RKO (cell line): ENCODE results near the gene CLCN5.

ENCODE experiments used
- DNase-seq: peaks from one replicate; pipeline ENCODE4 v3.0.0-alpha.2; 2016; ENCODE audit warnings: low spot score

CLCN5 gene

DNA sequence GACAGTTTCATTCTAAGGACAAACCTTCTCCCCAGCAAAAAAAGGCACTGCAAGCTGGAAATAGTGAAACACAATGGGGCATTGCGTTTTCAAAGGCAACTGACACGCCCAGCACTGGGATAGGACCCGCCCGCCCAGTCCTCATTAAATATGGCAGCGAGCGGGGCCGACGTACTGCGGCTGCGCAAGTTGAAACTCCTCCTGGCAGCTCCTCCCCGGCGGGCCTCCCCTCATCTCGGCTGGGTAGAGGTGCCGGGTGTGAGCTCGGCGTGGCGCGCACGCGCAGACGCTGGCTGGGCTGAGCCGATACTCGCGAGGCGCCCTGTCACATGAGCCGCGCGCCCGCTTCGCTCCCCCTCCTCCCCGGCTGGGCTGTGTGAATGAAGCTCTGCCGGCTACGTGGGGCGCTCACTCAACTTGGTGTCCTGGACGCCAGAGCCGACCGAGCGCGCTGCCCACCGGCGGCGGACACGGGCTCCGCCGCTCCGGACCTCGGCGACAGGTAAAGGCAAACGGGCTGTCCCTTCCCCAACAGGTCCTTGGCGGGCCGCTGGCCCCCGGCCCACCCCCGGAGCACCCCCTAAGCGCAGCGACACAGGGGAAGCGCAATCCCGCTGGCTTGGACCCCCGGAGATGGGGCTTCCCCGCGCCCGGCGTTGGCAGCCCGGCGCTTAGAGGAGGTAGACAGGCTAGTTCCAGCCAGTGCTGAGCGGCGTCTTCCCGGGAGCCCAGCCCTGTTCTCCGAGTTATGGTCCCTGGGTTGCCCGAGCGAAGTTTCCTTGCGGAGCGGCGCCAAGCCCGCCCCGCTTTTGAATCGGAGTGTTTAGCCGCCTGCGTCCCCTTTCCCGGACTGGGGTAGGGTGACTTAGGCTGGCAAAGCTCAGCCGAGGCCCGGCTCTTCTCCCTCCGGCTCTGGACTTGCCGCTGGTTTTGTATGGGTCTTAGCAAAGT, at the start of gene CLCN5:
CLCN5 (plus strand) TSS at position 306 of the 951 bp plus-strand sequence. CDS start 2,703 bp downstream, outside the sequence.
- DNase-seq = peak; percentile 92

DNA sequence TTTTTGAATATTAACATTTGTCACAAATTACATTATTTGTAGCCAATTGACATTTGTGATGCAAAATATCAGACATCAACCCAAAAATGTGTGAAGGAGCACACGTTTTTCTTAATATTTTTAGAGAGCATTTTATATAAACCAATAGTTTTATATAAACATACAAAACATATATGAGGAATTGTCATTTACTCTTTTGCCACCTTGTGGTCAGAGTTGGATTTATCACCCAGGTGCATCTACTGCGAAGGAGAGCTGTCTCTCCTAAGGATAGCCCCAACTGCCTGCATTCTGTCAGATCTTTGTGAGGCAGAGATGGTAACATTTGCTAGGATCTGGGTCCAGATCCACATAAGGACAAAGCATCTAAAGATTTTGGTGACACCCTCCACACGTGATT, 45.6 kb upstream of the CLCN5 start:
- DNase-seq = peak; percentile 47

DNA sequence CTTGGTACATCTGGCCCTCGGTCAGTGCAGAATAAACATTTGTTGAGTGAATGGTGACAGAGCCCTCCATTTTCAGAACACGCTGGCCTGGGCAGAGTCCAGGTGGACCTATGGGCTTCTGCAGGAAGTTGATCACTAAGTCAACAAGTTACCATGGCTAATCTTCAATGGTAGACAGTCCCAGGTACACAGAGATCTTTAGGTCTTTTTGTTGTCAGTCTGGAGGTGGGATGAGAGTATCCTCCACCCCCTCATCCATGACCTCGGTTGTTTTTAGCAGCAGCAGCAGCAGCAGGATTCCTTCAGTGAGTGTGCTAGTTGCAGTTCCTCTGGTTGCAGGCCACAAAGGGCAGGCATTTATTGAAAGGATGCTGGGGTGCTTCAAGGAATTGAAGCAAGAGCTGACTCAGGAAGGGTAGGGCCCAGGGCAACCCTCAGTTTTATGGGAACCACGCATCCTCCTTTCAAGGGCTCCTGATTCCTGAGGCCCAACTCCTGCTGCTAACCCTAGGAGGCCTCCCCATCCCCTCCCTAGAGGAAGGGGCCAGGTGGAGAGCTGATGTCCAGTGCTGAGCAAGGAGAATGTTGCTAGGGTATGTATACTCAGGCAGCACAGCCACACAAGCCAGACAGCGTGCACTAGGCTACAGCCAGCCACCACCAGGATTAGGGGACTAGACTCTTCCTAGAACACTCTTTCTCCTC, 44.8 kb upstream of the CLCN5 start:
- no peak for DNase-seq

DNA sequence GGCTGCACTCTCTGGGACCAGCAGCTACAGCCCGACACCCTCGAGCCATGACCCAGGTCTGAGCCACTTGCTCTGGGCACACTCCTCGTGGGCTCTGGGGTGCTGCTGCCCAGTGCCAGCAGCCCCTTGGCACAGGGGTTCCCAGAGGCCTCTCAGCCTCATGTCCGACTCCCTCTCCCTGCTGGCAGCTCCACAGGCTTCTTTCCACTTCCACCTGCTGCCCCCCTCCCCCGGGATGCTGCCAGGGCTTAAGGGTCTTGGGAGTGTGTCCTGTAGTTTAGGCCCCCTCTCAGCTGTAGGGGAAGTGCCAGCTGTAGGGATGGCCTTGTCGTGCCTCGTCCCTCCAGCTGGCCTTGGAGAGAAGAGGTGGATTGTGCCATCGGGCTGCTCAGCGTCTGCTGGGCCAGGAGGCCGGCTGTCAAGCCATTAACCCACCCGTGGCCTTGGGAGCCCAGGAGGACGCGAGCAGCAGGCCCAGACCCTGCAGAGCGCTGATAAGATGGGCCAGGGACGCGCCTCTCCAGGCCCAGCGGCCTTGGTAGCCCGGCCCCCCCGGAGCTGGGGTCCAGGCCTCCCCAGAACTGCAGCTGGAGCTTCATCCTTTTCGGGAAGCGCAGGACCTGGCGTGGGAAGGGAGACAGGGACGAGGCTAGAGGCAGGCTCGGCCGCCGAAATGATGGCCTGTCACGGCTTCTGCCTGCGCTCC, 44.1 kb upstream of the CLCN5 start:
- no peak for DNase-seq

DNA sequence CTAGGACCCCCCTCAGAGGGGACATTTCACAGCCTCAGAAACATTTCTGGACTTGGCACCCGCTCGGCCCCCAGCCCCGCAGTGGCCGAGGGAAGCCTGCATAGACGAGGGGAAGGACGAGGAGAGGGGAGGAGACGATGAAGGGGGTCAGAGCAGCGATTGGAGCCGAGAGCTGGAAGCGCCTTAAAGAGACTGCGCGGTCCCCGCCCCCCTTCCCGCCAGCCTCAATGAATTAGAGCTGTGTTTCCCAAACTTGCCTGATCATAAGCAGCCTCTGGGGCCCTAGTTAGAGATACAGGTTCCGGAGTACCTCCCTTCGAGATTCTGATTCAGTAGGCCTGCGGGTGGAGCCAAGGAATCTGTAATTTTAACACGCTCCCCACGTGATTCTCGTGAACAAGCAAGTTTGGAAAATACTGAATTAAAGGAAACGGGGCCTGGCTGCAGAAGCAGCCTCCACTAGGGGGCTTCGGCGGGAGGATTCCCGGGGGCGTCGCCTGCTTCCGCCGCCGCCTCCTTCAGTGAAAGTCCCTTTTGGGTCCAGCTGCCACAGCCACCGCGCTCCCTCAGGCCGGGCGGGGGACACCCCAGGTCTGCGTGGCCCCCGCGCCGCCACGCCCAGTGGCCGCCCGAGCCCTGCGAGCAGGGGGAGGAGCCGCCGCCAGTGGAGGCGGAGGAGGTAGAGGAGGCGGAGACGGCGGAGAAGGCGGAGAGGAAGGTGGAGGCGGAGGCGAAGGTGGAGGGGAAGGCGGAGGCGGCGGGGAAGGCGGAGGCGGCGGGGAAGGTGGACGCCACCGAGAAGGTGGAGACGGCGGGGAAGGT, 43.4 kb upstream of the CLCN5 start, which contains the start of gene USP27X:
USP27X (plus strand) TSS at position 651 of the 822 bp plus-strand sequence. CDS start 824 bp downstream, outside the sequence.
- peak; percentile 66 for DNase-seq

DNA sequence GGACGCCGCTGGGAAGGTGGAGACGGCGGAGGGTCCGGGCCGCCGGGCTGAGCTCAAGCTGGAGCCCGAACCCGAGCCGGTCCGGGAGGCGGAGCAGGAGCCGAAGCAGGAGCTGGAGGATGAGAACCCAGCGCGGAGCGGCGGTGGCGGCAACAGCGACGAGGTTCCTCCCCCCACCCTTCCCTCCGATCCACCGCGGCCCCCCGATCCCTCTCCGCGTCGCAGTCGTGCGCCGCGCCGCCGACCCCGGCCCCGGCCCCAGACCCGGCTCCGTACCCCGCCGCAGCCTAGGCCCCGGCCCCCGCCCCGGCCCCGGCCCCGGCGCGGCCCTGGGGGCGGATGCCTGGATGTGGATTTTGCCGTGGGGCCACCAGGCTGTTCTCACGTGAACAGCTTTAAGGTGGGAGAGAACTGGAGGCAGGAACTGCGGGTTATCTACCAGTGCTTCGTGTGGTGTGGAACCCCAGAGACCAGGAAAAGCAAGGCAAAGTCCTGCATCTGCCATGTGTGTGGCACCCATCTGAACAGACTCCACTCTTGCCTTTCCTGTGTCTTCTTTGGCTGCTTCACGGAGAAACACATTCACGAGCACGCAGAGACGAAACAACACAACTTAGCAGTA, 42.6 kb upstream of the CLCN5 start:
- DNase-seq = peak; percentile 4

DNA sequence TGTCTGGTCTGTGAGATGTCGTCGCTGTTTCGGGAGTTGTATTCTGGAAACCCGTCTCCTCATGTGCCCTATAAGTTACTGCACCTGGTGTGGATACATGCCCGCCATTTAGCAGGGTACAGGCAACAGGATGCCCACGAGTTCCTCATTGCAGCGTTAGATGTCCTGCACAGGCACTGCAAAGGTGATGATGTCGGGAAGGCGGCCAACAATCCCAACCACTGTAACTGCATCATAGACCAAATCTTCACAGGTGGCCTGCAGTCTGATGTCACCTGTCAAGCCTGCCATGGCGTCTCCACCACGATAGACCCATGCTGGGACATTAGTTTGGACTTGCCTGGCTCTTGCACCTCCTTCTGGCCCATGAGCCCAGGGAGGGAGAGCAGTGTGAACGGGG, 41.7 kb upstream of the CLCN5 start:
- no peak for DNase-seq

DNA sequence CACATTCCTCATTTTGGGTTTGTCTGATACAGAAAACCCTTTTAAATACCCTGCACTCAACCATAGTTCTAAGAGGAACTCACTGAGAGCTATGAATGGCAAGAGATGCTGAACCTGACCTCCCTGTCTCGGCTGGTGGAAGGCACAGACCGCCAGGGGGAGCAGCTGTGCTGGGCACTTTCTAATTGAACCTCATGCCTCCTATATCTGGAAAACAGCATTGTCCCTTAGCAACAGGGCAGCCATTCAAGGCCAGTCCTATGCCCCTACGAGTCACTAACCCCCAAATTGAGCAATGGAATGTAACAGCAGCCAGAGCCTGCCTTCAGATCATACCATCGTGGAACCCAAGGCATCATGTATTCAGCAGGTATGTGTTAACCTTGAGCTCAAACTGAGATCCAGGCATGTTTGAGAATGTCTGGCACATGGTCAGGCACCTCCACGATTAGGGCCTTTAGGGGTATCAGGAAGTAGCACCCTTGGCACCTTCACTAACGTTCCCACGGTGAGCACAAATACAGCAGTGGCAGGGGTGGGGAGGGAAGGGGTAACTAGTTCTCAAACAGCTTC, 38.0 kb upstream of the CLCN5 start:
- DNase-seq = peak; percentile 69

DNA sequence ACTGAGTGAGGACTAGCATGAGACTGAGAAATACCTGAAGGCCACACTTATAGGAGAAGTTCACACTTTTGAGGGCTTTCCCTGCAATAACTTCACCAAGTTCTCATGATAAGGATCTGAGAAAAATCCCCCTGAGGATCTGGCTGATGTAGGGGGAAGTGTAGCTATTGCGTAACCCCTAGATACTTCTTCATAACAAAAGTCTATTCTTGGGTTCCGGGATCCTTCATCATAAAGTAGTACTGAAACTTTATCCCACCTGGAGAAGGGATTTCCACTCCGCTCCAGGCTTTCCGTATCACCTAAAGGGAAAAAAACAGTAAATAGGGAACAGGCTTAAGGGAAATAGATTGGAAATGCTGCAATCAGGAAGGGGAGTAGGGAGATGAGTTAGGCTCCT, 29.9 kb upstream of the CLCN5 start:
- no peak for DNase-seq

DNA sequence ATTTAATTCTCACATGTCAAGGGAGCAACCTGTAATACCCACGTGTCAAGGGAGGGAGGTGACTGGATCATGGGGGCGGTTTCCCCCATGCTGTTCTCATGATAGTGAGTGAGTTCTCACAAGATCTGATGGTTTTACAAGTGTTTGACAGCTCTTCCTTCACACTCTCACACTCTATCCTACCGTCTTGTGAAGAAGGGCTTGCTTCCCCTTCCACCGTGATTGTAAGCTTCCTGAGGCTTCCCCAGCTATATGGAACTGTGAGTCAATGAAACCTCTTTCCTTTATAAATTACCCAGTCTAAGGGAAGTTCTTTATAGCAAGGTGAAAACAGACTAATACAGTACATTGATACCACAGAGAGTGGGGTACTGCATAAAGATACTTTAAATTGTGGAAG, 25.4 kb upstream of the CLCN5 start:
- no peak for DNase-seq

DNA sequence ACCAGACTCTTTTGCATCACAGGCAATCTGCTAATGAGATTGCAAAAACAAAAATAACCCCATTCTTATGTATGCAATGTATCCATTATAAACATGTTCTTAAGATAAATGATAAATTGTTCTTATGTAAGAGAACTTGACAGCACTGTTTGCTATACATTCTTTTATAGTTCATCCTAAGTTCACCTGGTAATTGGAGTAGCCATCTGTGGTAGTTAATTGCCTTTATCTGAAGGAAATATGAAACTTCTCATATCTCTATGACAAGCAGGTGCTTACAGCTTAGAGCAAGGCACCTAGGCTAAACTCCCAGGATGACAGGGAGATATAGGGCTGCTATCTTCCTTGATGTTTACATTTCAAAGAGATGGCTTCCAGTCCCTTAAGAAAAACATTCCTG, 21.3 kb upstream of the CLCN5 start:
- DNase-seq = no peak

DNA sequence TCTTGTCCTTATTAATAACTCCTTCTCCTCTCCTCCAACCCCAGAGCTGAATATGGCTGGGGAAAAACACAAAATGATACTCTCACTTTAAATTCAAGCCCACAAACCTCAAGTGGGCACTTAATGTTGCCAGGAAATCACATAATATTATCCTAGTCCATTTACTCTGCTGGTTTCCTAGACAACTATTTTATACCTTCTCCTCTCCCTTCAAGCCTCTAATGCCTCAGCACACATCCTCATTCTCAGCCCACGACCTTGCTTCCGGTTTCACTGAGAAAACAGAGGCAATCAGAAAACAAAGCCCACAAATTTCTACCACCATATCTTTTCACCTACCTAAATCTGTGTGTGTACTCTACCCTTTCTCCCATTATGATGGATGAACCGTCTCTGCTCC, 12.1 kb upstream of the CLCN5 start:
- DNase-seq = no peak

DNA sequence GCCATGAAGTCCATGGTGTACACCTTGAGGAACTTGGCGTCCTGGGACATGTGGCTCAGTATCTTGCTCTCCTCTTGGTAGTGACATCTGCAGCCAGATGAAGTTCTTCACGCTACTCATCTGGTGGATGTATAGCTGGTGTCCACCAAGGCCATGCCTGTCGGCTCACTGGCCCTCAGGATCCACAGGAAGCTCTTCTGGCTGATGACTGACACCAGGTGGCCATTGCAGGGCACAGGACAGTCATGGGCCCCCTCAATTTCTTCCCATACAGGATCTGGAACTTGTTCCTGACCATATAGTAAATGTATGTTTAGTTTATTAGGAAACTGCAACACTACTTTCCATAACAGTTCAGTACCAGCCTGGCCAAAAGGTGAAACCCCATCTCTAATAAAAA, 10.3 kb upstream of the CLCN5 start:
- no peak for DNase-seq

DNA sequence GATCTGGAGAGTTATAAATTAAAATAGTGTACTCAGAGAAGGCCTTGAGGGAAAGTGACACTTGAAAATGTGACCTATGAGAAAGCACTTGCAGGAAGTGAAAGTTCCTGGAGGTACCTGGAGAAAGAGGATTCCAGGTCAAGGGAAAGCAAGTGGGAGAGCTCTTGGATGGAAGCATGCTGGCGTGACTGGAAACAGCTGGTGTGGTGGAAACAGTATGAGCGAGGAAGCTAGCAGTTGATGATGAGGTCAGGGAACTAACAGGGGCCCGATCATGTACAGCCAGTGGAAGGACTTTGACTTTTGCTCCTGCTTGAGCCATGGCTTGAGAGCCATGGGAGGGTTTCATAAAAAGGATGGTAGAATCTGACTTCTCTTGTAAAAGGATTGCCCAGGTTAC, 9.5 kb upstream of the CLCN5 start:
- DNase-seq = no peak

DNA sequence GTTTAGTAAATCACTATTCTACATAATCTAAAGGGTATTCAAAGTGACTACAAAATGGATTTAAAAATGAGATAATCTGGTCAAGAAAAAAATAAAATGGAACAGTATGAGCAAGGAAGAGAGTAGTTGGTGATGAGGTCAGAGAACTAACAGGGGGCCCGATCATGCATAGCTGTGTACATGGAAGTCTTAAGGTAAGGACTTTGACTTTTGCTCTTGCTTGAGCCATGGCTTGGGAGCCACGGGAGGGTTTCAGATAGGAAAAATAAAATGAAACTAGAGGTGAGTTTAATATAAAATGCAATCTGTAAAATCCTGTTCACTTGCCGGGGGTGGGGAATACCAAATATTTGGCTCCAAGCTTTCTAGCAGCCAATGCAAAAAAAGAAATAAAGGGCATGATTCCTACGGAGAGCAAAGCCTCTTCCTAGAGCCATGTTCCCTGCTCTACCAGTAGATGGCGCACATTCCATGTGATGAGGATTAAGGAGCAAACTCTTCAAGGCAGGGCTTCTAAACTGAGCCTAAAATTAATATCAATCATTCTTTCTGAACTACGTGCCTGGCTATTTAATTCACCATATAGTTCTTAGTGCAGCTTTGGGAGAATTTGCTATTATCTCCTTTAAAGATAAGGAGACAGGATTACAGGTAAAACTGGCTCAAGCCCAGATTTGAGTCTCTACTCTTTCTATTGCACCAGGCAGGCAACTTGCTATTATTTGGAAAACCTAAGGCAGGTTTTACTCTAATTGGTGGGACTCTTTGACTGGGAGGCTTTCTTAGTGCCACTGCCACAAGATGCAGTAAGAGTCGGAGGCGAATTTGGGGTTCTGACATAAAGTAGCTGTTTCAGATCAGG, 6.8 kb upstream of the CLCN5 start:
- peak; percentile 80 for DNase-seq

DNA sequence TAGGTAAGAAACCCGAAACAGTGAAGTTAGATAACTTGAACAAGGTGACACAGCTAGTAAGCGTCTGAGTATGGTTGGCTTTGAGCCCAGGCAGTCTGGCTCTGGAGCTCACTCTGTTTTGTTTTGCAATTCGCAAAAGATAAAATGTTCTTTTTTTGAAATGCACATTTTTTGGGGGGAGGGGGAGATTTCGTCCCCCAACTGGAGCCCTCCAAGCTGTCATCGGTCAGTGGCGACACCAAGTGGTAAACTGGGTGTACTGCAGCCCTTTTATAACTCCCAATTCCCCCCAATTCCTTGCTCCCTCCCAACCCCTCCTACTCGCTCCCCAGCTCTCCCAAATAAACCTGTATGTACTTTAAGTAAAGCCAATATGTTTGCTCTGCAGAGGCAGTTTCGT, 2.8 kb upstream of the CLCN5 start:
- DNase-seq = peak; percentile 18

DNA sequence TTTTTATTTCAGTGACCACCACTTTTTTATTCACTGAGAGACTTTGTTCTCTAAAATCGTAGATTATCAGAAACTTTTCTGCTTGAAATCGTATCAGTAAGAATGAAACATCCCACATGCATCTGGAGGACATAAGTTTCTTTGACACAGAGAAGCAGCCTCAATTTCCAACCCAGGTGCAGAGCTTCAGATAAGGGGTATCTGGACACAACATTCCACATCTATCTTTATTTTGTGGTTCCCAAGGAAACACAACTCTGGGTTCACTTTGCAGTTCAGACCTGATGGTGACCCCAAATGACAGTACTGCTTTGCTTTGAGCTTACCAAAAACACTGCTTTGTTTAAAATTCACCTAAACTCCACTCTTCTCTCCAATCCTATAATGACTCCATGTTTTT, 1.3 kb upstream of the CLCN5 start:
- DNase-seq = no peak

DNA sequence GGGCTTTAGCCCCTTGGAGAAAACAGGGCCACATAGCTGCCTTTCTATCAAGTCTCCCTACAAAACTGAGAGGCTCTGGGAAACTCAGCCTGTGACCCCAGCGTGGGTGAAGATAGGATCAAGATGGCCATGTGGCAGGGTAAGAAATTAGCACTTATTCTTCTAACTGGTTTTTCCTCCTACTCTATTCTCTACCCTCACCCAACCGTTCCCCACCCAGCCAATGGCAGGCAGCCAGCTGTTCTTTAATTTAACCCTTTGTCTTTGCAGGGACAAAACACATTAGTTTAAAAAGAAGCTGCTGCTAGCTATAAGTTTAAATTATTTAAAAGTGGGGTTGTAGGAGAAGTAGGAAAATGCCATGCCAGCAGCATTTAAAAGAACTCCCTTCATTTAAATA, 2.8 kb downstream of the CLCN5 start:
- DNase-seq = no peak

DNA sequence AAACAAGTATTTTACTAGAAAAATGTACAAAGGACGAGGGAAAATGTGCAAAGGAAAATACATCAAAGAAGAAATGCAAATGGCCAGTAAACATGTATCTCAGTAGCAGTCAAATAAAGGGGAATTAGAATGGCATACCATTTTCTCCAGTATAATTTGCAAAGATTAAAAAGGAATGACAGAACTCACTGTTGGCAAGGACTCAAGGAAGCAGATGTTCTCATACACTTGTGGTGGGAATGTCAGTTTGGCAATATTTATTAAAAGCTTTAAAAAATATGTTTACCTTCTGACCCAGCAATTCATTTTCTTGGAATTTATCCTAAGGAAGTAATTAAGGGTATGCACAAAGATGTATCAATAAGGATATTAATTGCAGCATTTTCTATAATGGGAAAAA, 7.6 kb downstream of the CLCN5 start:
- no peak for DNase-seq

DNA sequence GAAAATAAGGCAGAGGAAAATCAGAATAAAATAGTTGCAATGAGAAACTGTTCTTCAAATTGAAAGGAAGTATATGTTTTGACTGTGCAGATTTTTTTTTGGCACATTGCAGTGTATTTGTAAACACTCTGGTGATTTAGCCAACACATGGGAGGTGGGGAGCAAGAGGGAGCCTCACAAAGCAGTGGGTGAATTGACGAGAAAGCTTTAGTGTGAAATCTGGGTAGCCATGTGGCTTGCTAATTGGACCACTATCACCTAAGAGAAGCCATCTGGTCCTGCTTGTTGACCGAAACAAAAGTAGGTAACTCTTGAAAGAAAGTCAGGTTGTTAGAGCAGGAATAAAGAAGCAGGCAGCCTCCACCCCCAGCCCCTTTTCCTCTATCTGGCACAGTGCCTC, 10.4 kb downstream of the CLCN5 start:
- no peak for DNase-seq
